Tibial nerve (tissue), 4 donors: ENCODE data around the gene SECTM1. TPM values are rescaled to one million over a fixed set of nuclear protein-coding genes. Genes with fewer than 3 reads are reported as not detected.
"Not testable (repeated sequence)": the region's sequence is repeated elsewhere in the genome, so short reads cannot be mapped to it uniquely, and the experiment has no call there.

Source experiments
- DNase-seq, 2 donors: peaks; one replicate each; pipeline ENCODE4 v3.0.0-alpha.2; 2019; ENCODE audit warnings: low spot score in 2 of 2
- H3K27ac ChIP-seq, 4 donors: fragments of 200-600 bp; sonication (generic) in 3 of 4; one replicate each; pipeline ENCODE4 v1.5.1; 2017 to 2019; ENCODE audit warnings: mild to moderate bottlenecking in 1 of 4
- H3K27me3 ChIP-seq, 2 donors: fragments of 200-600 bp; sonication (generic) in 1 of 2; one replicate each; pipeline versions ENCODE4 v1.5.1 to v1.6.0; 2017 to 2019
- H3K36me3 ChIP-seq, 3 donors: fragments of 200-600 bp; sonication (generic); one replicate each; pipeline ENCODE4 v1.5.1; 2018 to 2019
- H3K4me1 ChIP-seq, 4 donors: fragments of 200-600 bp; sonication (generic) in 3 of 4; one replicate each; pipeline ENCODE4 v1.5.1; 2017 to 2019
- H3K4me3 ChIP-seq, 4 donors: fragments of 200-600 bp; sonication (generic) in 3 of 4; one replicate each; pipeline ENCODE4 v1.5.1; 2017 to 2019; ENCODE audit warnings: mild to moderate bottlenecking in 1 of 4, moderate library complexity in 1 of 4
- H3K9me3 ChIP-seq, 4 donors: fragments of 200-600 bp; sonication (generic) in 3 of 4; one replicate each; pipeline ENCODE4 v1.5.1; 2017 to 2019
- EP300 ChIP-seq, 2 donors: sonication (generic); formaldehyde crosslinking; IDR thresholded peaks; one replicate each; pipeline ENCODE4 v1.6.1; 2017; ENCODE audit warnings: antibody characterized with exemption in 2 of 2, mild to moderate bottlenecking in 1 of 2
- POLR2A ChIP-seq, 2 donors: fragments of 450-650 bp; IDR thresholded peaks; one replicate each; pipeline ENCODE4 v1.6.1; 2017; ENCODE audit warnings: antibody characterized with exemption in 2 of 2, mild to moderate bottlenecking in 2 of 2, moderate library complexity in 2 of 2
- WGBS, 2 donors: methylation state at CpG; one replicate each; pipeline ENCODE4 v1.1.5; 2018; 5-methylcytosine and 5-hydroxymethylcytosine counted together
- total RNA-seq, 4 donors: library from RNA; depleted of rRNA; stranded (reverse); fragments of >200 nt; gene quantifications; one replicate each; pipeline ENCODE4 v1.1.0, GENCODE V29; 2016
- TF ChIP-seq, protein P1 (sequence below), 5 experiments: fragments of 200-600 bp in 3 of 5; fragments of 450-650 bp in 2 of 5; sonication (generic) in 3 of 5; IDR thresholded peaks; one replicate each; pipeline ENCODE4 v1.5.1; 2016 to 2019; ENCODE audit warnings: antibody characterized with exemption in 5 of 5, mild to moderate bottlenecking in 3 of 5, moderate library complexity in 2 of 5

SECTM1 gene
- 10 to 100 TPM in 3 of 4 donors, 1 to 10 TPM in 1; 6.9 to 12.6 (median 11.3) TPM for total RNA-seq

GRCh38 chr17:82333279-82334171 lies at the start of gene SECTM1:
TSS of gene SECTM1 (minus strand) at chr17:82333766. CDS start at chr17:82327240, 6,526 bp downstream.
- H3K4me1 ChIP-seq, result peaks cover 0 to 59% (median 39%) of the 10 kb centered on the region in 4 donors
- peak within 1 kb of the TSS; percentile 4 to 77 (median 65) for H3K27ac ChIP-seq
- H3K9me3 ChIP-seq, result no peaks in the 10 kb centered on the region
- peak within 1 kb of the TSS; percentile 37 to 66 (median 54) for H3K4me3 ChIP-seq
- TF ChIP-seq, protein P1, sequence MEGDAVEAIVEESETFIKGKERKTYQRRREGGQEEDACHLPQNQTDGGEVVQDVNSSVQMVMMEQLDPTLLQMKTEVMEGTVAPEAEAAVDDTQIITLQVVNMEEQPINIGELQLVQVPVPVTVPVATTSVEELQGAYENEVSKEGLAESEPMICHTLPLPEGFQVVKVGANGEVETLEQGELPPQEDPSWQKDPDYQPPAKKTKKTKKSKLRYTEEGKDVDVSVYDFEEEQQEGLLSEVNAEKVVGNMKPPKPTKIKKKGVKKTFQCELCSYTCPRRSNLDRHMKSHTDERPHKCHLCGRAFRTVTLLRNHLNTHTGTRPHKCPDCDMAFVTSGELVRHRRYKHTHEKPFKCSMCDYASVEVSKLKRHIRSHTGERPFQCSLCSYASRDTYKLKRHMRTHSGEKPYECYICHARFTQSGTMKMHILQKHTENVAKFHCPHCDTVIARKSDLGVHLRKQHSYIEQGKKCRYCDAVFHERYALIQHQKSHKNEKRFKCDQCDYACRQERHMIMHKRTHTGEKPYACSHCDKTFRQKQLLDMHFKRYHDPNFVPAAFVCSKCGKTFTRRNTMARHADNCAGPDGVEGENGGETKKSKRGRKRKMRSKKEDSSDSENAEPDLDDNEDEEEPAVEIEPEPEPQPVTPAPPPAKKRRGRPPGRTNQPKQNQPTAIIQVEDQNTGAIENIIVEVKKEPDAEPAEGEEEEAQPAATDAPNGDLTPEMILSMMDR (IDR thresholded peaks at IDR 0.05), result no peak
- TF ChIP-seq EP300 (IDR thresholded peaks at IDR 0.05) (peak in 1 of 2 donors; percentile 52), POLR2A (IDR thresholded peaks at IDR 0.05) (no peak)
- no peaks in the 10 kb centered on the region for H3K36me3 ChIP-seq
- peak; percentile 61 to 69 for DNase-seq
- peaks cover 0 to 49% of the 10 kb centered on the region in 2 donors for H3K27me3 ChIP-seq
- WGBS, 2 donors, result 1 to 2% methylated on average over 44 to 53 of the region's 90 CpGs

DNA sequence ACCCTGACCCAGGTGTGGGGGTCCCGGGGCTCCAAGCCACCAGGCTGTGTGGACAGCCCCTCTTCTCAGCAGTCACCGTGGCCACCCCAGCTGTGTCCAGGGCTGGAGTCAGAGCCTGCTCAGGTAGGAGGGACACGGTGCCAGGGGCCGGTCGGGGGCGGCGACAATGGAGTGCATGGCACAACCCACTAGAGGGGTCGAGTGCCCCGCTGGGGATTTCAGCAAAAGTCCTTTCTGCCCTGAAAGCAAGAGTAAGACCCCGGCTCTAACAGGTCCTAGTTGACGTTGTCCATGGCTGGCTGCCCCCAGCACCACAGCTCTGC lies 49.3 kb upstream of the SECTM1 start:
- 66 to 85% methylated on average over 9 to 10 of the region's 11 CpGs for WGBS, 2 donors
- Histone ChIP-seq H3K9me3 (no peaks in the 10 kb centered on the region), H3K4me3 (no peak overlapping the region), H3K36me3 (no peaks in the 10 kb centered on the region), H3K27ac (no peak overlapping the region), H3K4me1 (peaks cover 0 to 39% (median 5%) of the 10 kb centered on the region in 4 donors), H3K27me3 (peaks cover 0 to 64% of the 10 kb centered on the region in 2 donors)
- no peak for TF ChIP-seq EP300 (IDR thresholded peaks at IDR 0.05)
- TF ChIP-seq, protein P1 (IDR thresholded peaks at IDR 0.05), result no peak
- TF ChIP-seq POLR2A (IDR thresholded peaks at IDR 0.05), result no peak
- DNase-seq, result no peak

DNA sequence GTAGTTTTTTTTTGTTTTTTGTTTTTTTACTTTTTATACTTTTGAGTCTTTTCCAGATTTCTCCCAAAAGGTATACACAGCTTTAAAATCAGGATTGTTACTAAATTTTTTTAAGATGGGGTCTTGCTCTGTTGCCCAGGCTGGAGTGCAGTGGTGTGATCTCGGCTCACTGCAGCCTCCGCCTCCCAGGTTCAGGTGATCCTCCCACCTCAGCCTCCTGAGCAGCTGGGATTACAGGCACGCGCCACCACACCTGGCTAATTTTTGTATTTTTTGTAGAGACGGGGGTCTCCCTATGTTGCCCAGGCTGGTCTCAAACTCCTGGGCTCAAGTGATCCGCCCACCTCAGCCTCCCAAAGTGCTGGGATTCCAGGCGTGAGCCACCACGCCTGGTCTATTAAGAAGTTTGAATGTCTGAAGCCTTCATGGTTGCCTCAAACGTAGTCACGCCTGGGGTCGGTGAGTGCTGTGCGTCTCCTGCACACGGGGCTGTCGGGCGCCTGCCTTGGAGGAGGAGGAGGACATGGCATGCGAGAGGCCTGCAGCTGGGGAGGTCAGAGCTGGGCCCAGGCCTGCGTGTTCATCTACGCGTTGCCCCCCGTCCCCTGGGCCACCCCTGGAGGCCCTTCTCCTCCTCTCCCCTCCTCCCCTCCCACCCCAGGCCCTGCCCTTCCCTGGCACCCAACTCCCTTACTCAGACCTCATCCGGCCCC lies 48.8 kb upstream of the SECTM1 start:
- H3K27ac ChIP-seq, DNase-seq, H3K9me3 ChIP-seq, H3K36me3 ChIP-seq, H3K4me3 ChIP-seq: not testable (repeated sequence)
- Histone ChIP-seq H3K27me3 (peaks cover 0 to 67% of the 10 kb centered on the region in 2 donors), H3K4me1 (peaks cover 0 to 35% (median 5%) of the 10 kb centered on the region in 4 donors)
- 82% methylated on average over 18 to 21 of the region's 21 CpGs for WGBS, 2 donors

DNA sequence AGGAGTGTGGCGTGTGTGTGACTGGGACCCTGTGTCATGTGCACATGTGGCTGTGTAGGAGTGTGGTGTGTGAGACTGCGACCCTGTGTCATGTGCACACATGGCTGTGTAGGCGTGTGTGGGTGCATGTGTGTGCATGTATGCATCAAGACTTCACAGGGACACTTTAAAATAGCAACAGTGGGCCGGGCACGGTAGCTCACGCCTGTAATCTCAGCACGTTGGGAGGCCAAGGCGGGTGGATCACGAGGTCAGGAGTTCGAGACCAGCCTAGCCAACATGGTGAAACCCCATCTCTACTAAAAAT lies 48.1 kb upstream of the SECTM1 start:
- not testable (repeated sequence) for H3K9me3 ChIP-seq, H3K4me3 ChIP-seq, H3K27ac ChIP-seq, DNase-seq, H3K36me3 ChIP-seq
- WGBS, 2 donors, result 67 to 74% methylated on average over 10 of the region's 10 CpGs
- H3K27me3 ChIP-seq, result peaks cover 0 to 62% of the 10 kb centered on the region in 2 donors
- peaks cover 0 to 28% (median 4%) of the 10 kb centered on the region in 4 donors for H3K4me1 ChIP-seq

GRCh38 chr17:82380860-82381702 lies 47.5 kb upstream of the SECTM1 start:
- TF ChIP-seq EP300 (IDR thresholded peaks at IDR 0.05) (no peak), POLR2A (IDR thresholded peaks at IDR 0.05) (no peak)
- TF ChIP-seq, protein P1 (IDR thresholded peaks at IDR 0.05), result no peak
- 54 to 59% methylated on average over 23 of the region's 23 CpGs for WGBS, 2 donors
- no peaks in the 10 kb centered on the region for H3K9me3 ChIP-seq
- H3K27me3 ChIP-seq, result peaks cover 0 to 63% of the 10 kb centered on the region in 2 donors
- no peak for DNase-seq
- no peak overlapping the region for H3K27ac ChIP-seq
- no peak overlapping the region for H3K4me3 ChIP-seq
- H3K4me1 ChIP-seq, result peaks cover 0 to 22% (median 2%) of the 10 kb centered on the region in 4 donors
- no peaks in the 10 kb centered on the region for H3K36me3 ChIP-seq
